ENCODE measurements around the gene PCDHGA6. TPM values are rescaled to one million over a fixed set of nuclear protein-coding genes. Genes with fewer than 3 reads are reported as not detected.
A peak's percentile ranks its signal among the peaks of the same experiment; 100 is the strongest.

Gene PCDHGA6
- total RNA-seq, 1 donor: 4.7 TPM

DNA sequence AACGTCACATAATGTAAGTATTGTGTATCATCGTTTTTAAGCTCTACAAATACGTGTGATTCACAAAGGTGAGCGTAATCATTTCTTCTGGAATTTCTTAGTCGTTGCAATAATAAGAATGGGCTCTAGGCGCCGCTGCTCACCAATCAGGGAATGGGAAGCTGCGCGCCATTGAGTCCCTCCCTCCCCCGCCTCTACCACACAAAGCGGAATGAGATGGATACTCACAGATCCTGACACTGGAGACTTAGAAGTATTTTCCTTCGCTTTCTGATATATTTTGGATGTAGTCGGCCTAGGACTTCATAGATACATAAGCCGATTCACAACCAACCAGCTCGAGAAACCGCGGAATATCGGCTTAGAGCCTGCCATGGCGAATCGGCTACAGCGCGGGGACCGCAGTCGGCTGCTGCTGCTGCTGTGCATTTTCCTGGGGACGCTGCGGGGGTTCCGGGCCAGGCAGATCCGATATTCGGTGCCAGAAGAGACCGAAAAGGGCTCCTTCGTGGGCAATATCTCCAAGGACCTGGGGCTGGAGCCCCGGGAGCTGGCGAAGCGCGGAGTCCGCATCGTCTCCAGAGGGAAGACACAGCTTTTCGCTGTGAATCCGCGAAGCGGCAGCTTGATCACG is 47.3 kb downstream of the PCDHGA6 start, which contains the start of gene PCDHGA11:
Gene PCDHGA11, plus strand, starts transcription at position 197 of the 634 bp plus-strand sequence. Its CDS starts 177 bp downstream, at position 374.
- H3K4me3 ChIP-seq (ENCODE audit: low read depth, low read length): peak within 1 kb of the TSS; percentile 68
- DNase-seq (ENCODE audit: low read depth): peak; percentile 71

DNA sequence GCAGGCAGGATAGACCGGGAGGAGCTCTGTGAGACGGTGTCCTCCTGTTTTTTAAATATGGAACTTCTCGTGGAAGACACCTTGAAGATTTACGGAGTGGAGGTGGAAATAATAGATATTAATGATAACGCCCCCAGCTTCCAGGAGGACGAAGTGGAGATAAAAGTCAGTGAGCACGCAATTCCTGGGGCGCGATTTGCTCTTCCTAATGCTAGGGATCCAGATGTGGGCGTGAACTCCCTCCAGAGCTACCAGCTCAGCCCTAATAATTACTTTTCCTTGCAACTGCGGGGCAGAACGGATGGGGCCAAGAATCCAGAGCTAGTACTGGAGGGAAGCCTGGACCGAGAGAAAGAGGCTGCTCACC is 47.8 kb downstream of the PCDHGA6 start:
- DNase-seq (ENCODE audit: low read depth): peak; percentile 8
- TF ChIP-seq, protein P1, sequence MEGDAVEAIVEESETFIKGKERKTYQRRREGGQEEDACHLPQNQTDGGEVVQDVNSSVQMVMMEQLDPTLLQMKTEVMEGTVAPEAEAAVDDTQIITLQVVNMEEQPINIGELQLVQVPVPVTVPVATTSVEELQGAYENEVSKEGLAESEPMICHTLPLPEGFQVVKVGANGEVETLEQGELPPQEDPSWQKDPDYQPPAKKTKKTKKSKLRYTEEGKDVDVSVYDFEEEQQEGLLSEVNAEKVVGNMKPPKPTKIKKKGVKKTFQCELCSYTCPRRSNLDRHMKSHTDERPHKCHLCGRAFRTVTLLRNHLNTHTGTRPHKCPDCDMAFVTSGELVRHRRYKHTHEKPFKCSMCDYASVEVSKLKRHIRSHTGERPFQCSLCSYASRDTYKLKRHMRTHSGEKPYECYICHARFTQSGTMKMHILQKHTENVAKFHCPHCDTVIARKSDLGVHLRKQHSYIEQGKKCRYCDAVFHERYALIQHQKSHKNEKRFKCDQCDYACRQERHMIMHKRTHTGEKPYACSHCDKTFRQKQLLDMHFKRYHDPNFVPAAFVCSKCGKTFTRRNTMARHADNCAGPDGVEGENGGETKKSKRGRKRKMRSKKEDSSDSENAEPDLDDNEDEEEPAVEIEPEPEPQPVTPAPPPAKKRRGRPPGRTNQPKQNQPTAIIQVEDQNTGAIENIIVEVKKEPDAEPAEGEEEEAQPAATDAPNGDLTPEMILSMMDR (IDR thresholded peaks at IDR 0.05; ENCODE audit: insufficient read depth, low read depth, low read length): no peak
- peak overlapping the region; percentile 68 for H3K4me3 ChIP-seq (ENCODE audit: low read depth, low read length)

More for the DNA sequence above, 47.3 kb downstream of the PCDHGA6 start, which contains the start of gene PCDHGA11:
- TF ChIP-seq, protein P1 (IDR thresholded peaks at IDR 0.05; ENCODE audit: insufficient read depth, low read depth, low read length): peak; percentile 70

DNA sequence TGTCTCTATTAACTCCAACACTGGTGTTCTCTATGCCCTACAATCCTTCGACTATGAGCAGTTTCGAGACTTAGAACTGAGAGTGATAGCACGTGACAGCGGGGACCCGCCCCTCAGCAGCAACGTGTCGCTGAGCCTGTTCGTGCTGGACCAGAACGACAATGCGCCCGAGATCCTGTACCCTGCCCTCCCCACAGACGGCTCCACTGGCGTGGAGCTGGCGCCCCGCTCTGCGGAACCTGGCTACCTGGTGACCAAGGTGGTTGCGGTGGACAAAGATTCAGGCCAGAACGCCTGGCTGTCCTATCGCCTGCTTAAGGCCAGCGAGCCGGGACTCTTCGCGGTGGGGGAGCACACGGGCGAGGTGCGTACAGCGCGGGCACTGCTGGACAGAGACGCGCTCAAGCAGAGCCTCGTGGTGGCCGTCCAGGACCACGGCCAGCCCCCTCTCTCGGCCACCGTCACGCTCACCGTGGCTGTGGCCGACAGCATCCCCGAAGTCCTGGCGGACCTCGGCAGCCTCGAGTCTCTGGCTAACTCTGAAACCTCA is 49.1 kb downstream of the PCDHGA6 start:
- DNase-seq (ENCODE audit: low read depth): no peak
- H3K4me3 ChIP-seq (ENCODE audit: low read depth, low read length): no peak overlapping the region
- TF ChIP-seq, protein P1 (IDR thresholded peaks at IDR 0.05; ENCODE audit: insufficient read depth, low read depth, low read length): no peak

DNA sequence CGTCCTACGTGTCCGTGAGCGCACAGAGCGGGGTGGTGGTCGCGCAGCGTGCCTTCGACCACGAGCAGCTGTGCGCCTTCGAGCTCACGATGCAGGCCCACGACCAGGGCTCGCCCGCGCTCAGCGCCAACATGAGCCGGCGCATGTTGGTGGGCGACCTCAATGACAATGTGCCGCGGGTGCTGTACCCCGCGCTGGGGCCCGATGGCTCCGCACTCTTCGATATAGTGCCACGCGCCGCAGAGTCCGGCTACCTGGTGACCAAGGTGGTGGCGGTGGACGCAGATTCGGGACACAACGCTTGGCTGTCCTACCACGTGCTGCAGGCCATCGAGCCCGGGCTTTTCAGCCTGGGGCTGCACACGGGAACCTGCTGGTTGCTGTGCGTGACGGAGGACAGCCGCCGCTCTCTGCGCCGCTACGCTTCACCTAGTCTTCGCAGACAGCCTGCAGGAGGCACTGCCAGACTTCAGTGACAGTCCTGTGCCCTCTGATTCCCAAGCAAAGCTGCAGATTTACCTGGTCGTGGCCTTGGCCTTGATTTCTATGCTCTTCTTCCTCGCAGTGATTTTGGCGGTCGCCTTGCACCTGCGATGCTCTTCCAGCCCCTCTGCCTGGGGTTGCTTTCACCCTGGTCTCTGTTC is 54.2 kb downstream of the PCDHGA6 start:
- H3K4me3 ChIP-seq (ENCODE audit: low read depth, low read length): no peak overlapping the region
- DNase-seq (ENCODE audit: low read depth): no peak
- TF ChIP-seq, protein P1 (IDR thresholded peaks at IDR 0.05; ENCODE audit: insufficient read depth, low read depth, low read length): no peak

Other genes with a start within 250 kb of the PCDHGA6 start
- gene PCDHB5, start 238.7 kb upstream of the PCDHGA6 start, total RNA-seq: under 0.01 and 0.32 TPM in 2 replicates
- gene PCDHB6, start 223.8 kb upstream of the PCDHGA6 start, total RNA-seq: under 0.01 TPM in 2 replicates
- gene PCDHB7, start 201.2 kb upstream of the PCDHGA6 start, total RNA-seq: under 0.01 and 0.43 TPM in 2 replicates
- under 0.01 TPM in 2 replicates for gene PCDHB8, start 196.1 kb upstream of the PCDHGA6 start, total RNA-seq
- under 0.01 and 0.32 TPM in 2 replicates for gene PCDHB16, start 191.5 kb upstream of the PCDHGA6 start, total RNA-seq
- under 0.01 and 0.64 TPM in 2 replicates for gene PCDHB9, start 186.7 kb upstream of the PCDHGA6 start, total RNA-seq
- under 0.01 and 0.32 TPM in 2 replicates for gene PCDHB10, start 181.5 kb upstream of the PCDHGA6 start, total RNA-seq
- gene PCDHB11, start 174.3 kb upstream of the PCDHGA6 start, total RNA-seq: 0.32 TPM in 1 of 2 replicates, not detected in the other
- gene PCDHB12, start 165.2 kb upstream of the PCDHGA6 start, total RNA-seq: under 0.01 TPM in 1 of 2 replicates, not detected in the other
- under 0.01 and 0.32 TPM in 2 replicates for gene PCDHB13, start 160.0 kb upstream of the PCDHGA6 start, total RNA-seq
- 0.32 and 0.43 TPM in 2 replicates for gene PCDHB14, start 150.5 kb upstream of the PCDHGA6 start, total RNA-seq
- under 0.01 TPM in 2 replicates for gene PCDHB15, start 128.5 kb upstream of the PCDHGA6 start, total RNA-seq
- under 0.01 and 0.64 TPM in 2 replicates for gene SLC25A2, start 69.8 kb upstream of the PCDHGA6 start, total RNA-seq
- gene TAF7, start 53.1 kb upstream of the PCDHGA6 start, total RNA-seq: 49.3 and 73.0 TPM in 2 replicates
- gene PCDHGA1, start 43.4 kb upstream of the PCDHGA6 start, total RNA-seq: 0.64 and 0.86 TPM in 2 replicates
- 2.6 and 3.0 TPM in 2 replicates for gene PCDHGA2, start 35.1 kb upstream of the PCDHGA6 start, total RNA-seq
- gene PCDHGA3, start 30.1 kb upstream of the PCDHGA6 start, total RNA-seq: 3.2 and 4.3 TPM in 2 replicates
- gene PCDHGB1, start 23.8 kb upstream of the PCDHGA6 start, total RNA-seq: 2.2 and 2.3 TPM in 2 replicates
- 4.5 and 7.3 TPM in 2 replicates for gene PCDHGA4, start 18.9 kb upstream of the PCDHGA6 start, total RNA-seq
- 2.3 and 2.6 TPM in 2 replicates for gene PCDHGB2, start 13.9 kb upstream of the PCDHGA6 start, total RNA-seq
- 1.3 and 1.9 TPM in 2 replicates for gene PCDHGA5, start 9.7 kb upstream of the PCDHGA6 start, total RNA-seq
- gene PCDHGB3, start 3.6 kb upstream of the PCDHGA6 start, total RNA-seq: 3.9 and 5.2 TPM in 2 replicates
- gene PCDHGA7, start 8.9 kb downstream of the PCDHGA6 start, total RNA-seq: 3.5 and 4.5 TPM in 2 replicates
- 11.0 and 13.4 TPM in 2 replicates for gene PCDHGB4, start 13.8 kb downstream of the PCDHGA6 start, total RNA-seq
- gene PCDHGA8, start 18.7 kb downstream of the PCDHGA6 start, total RNA-seq: 3.0 and 3.2 TPM in 2 replicates
- gene PCDHGB5, start 24.1 kb downstream of the PCDHGA6 start, total RNA-seq: 23.2 and 25.0 TPM in 2 replicates
- 4.7 and 5.2 TPM in 2 replicates for gene PCDHGA9, start 28.9 kb downstream of the PCDHGA6 start, total RNA-seq
- 4.2 and 4.3 TPM in 2 replicates for gene PCDHGB6, start 34.1 kb downstream of the PCDHGA6 start, total RNA-seq
- gene PCDHGA10, start 39.1 kb downstream of the PCDHGA6 start, total RNA-seq: 11.7 and 12.2 TPM in 2 replicates
- gene PCDHGB7, start 43.8 kb downstream of the PCDHGA6 start, total RNA-seq: 11.2 and 12.6 TPM in 2 replicates
- gene PCDHGA11, start 47.2 kb downstream of the PCDHGA6 start, total RNA-seq: 11.0 and 15.5 TPM in 2 replicates
- 15.5 and 18.7 TPM in 2 replicates for gene PCDHGA12, start 56.6 kb downstream of the PCDHGA6 start, total RNA-seq
- 35.4 and 36.3 TPM in 2 replicates for gene PCDHGC3, start 102.1 kb downstream of the PCDHGA6 start, total RNA-seq
- 2.6 and 2.9 TPM in 2 replicates for gene PCDHGC4, start 111.1 kb downstream of the PCDHGA6 start, total RNA-seq
- gene PCDHGC5, start 115.2 kb downstream of the PCDHGA6 start, total RNA-seq: 2.6 TPM in 2 replicates
- 22.9 and 26.8 TPM in 2 replicates for gene DIAPH1, start 245.1 kb downstream of the PCDHGA6 start, total RNA-seq

Measured in fibroblast of villous mesenchyme (primary cell).